Activated T-helper 1 cell treated with anti-CD3 and anti-CD28 coated beads, Interleukin-2, amount 50 U/mL, for 16 hours (primary cell): ENCODE measurements around the gene GLRA3.
"Not testable (repeated sequence)": the region's sequence is repeated elsewhere in the genome, so short reads cannot be mapped to it uniquely, and the experiment has no call there.

Source experiments
- DNase-seq, 2 donors: peaks; one replicate each; pipeline ENCODE4 v3.0.0-alpha.2; 2020; ENCODE audit warnings: low read depth in 1 of 2, low spot score in 1 of 2

Gene GLRA3

GRCh38 chr4:174714393-174715211 is 114.4 kb downstream of the GLRA3 start:
- no peak for DNase-seq

- DNase-seq: no peak
These were observed 115.2 kb downstream of the GLRA3 start for GRCh38 chr4:174713821-174714220.

DNA sequence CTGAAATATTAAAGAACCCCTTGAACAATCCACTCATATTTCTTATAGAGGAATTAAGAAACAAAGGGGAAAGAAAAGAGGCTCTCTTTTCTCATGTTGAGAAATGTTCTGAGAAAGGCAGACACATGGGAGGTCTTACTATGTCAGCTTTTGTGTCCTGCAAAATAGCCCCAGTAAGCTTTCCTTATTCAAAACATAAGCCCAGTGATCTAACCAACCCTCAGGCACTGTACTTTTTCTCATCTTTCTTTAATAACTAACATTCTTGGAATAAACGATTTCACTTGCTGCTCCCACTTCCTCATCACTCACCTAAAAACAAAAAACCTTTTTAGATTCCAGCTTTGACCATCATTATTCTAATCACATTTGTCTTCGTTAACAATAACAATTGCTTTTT is 115.9 kb downstream of the GLRA3 start:
- no peak for DNase-seq

- no peak for DNase-seq
These were observed 119.5 kb downstream of the GLRA3 start for GRCh38 chr4:174709526-174709925.

DNA sequence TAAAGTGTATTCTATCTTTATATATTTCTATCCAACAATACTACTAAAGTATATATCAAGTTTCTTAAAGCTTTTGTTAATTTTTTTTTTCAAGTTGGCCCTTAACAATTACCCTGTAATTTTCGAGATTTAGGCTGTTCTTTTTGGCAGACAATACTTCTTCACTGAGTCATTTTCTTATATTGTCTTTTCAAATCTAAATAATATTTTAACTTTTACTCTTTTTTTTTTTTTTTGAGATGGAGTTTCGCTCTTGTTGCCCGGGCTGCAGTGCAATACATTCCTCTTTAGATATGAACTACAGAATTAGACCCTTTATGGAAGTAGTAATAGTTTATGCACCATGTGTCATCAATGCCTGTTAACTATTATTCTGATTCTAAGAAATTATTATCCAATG is 120.7 kb downstream of the GLRA3 start:
- no peak for DNase-seq

DNA sequence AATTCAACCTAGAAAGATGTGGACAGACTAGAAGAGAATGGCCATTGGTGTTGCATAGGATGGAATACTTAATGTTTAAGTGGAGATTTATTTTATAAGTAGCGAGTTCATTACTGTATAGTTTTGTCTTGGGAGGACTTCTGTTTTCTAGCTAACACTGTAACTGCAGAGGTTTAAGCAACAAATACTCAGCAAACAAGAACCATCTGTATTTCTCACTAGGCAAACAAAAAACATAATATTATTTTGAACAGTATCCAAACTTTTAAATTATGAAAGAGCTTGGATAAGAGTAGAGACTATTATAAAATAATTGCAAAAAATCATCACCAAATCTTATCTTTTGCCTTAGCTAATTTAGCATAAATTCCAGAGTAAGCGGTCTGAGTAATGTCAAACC is 121.1 kb downstream of the GLRA3 start:
- no peak for DNase-seq

DNA sequence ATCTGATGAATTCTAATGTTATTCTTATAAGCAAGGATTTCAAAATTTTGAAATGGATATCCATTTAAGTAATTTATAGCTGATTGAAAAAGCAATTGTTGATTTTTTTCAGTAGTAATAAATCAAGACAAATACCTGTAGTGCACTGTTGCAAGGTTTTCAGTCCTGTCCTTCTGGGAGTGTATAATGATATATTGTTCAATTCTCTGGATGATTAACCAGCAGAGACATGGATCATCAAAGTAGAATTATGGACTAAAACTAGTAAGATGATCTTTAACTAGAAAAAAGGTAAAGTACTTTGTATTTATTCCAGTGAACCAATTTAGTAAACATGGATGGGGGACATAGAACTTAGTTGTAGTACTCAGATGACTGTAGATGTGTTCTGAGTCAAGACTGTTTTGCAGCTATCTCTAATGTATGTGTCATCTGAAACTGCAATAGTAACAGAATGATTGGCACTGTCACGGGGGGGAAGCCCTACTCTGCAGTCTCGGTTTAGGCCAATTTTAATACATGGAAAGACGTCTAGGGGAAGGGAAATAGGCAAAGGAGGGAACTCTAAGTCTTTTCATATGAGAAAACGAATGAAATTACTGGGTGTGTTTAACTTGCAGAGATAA is 121.9 kb downstream of the GLRA3 start:
- no peak for DNase-seq

DNA sequence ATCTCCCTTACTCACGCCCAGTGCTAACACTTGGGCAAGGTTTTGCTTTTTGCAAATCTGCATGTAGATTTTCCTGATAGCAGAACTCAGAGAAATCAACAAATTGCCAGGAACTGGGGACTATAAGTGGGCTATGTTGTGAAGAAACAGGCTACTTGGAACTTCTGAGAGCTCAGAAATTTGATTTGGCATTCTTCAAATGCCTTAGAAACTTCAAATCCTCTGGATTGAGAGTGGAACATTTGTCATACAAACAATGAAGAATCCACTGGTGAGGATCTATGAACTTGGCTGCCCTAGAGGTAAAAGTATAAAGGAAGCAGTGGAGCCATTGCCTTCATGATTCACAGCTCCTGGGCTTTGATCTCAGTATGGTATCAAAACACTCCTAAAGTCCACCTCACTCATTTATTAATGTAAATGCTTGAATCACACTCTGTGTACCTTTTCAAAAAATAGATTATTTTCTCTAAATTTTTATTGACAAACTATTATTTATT is 126.0 kb downstream of the GLRA3 start:
- no peak for DNase-seq

DNA sequence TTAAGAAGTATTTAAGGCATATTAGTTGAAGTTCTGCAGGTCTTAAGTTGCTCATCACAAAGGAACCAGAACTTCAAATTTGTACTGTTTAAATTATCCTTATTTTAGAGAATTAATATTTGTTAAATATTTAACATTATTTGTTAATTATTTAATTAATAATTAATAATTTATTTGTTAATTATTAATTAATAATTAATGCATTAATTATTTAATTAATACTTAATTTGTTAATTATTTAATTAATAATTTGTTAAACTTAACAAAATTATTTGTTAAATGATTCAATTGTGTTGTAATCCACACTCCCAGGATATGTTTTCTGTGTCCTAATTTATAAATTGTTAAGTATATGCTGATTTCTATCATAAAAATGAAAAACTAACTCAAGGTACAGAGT is 129.4 kb downstream of the GLRA3 start:
- DNase-seq: no peak

GRCh38 chr4:174697896-174698295 is 131.2 kb downstream of the GLRA3 start:
- DNase-seq: no peak

DNA sequence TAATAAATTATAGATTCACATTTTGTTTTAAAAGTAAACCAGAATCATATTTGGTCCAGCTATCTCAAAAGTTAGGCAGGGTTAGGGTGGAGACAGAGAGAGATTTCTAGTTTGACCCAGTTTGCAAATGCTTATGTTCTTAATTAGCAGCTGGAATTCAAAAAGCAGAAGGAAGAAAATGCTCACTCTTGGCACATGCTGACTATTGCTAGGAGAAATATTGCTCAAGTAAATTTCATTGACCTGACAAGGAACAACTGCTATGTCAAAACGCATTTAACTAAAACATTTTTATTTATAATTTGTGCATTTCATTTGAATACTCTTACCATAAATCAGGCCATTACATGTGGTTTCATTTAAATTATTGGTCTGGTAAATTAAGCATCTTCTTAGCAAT is 131.8 kb downstream of the GLRA3 start:
- DNase-seq: no peak

DNA sequence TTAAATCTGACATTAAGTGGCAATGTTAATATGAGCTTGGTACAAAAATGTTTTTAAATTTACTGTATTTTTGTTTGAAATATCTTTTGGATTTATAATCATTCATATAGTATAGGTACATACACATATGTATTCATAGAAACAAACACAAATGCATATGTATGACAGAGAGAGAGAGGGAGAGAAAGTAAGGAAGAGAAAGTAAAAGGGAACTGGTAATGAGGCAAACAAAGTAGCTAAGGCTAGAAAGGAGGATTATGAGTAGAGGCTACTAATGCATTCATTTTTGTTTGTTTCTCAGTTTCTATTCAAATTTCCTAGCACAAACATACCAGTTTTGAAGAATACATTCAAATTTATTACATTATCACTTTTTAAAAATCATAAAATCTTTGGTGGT is 132.4 kb downstream of the GLRA3 start:
- no peak for DNase-seq

DNA sequence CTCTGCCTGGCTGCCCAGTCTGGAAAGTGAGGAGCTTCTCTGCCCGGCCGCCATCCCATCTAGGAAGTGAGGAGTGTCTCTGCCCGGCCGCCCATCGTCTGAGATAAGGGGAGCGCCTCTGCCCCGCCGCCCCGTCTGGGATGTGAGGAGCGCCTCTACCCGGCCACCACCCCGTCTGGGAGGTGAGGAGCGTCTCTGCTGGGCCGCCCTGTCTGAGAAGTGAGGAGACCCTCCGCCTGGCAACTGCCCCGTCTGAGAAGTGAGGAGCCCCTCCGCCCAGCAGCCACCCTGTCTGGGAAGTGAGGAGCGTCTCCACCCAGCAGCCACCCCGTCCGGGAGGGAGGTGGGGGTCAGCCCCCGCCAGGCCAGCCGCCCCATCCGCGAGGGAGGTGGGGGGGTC is 137.2 kb downstream of the GLRA3 start:
- not testable (repeated sequence) for DNase-seq

DNA sequence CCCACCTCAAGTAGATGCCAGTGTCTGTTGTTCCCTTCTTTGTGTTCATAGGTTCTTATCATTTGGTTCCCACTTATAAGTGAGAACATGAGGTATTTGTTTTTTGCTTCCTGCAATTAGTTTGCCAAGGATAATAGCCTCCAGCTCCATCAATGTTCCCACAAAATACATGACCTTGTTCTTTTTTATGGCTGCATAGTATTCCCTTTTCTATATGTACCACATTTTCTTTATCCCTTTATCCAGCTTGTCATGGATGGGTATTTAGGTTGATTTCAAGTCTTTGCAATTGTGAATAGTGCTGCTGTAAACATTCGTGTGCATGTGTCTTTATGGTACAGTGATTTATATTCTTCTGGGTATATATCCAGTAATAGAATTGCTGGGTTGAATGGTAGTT is 138.4 kb downstream of the GLRA3 start:
- DNase-seq: no peak

- DNase-seq: no peak
These were observed 139.4 kb downstream of the GLRA3 start for GRCh38 chr4:174689618-174690017.

DNA sequence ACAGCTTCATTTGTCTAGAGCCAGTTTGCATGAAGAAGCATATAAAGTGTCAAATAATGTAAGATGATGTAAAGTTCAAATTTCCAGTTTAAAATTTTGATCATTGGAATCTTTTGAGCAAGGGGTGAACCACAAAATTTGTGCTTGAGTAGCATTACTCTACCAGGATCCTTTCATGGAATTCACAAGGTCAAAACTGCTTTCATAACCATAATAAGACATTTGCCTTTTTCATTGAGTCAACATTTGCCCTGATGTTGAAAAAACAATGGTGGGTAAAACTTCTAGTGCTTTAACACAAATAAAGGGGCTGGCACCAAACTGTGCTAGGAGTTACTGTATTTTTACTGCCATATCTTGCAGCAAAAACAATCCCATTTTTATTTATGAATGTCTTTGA is 142.2 kb downstream of the GLRA3 start:
- no peak for DNase-seq

DNA sequence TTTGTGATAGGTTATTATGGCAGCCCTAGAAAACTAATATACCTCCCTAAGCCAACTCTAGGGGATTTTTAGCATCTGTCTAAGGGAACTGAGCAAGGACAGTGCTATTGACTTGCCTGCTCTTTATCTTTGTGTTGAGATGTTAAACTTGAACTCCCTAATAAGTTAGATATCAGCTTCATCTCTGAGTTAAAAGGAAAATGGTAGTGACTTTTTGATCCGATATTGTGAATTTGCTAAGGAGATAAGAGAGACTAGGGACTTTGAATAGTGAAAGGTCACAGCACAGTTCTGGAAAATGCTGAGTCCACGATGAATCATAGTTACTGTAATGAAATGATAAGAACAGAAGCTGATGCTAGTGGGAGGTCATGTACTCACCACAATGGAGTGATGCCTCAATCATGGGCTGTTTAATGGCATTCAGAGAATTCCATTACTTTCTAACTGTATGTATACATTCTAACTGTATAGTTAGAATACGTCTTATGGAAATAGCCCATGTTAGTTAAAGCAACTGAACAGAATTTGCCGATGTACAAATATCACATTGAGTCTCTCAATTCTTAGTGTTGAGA is 147.2 kb downstream of the GLRA3 start:
- no peak for DNase-seq

- no peak for DNase-seq
These were observed 154.7 kb downstream of the GLRA3 start for GRCh38 chr4:174674305-174674840.

DNA sequence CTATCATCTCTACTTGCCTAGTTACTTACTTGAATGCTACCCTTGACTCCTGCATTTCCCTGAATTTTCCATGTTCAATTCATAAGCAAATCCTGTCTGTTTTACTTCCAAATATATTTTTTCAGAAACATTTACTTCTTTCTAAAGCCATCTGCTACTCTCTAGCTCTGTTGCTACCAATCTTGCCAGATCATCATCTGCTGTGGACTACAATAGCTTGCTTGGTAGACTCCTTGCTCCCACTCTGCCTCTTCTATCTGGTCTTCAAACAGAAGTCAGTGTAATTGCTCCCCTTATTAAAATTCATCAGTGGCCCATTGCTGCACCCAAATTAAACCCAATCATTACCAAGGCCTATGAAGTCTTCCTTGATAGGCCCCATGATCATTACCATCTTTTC is 155.2 kb downstream of the GLRA3 start:
- DNase-seq: no peak

GRCh38 chr4:174672276-174672675 is 156.8 kb downstream of the GLRA3 start:
- no peak for DNase-seq

GRCh38 chr4:174669270-174669669 is 159.8 kb downstream of the GLRA3 start:
- no peak for DNase-seq

- no peak for DNase-seq
These were observed 163.2 kb downstream of the GLRA3 start for GRCh38 chr4:174665799-174666198.
